HG03060 (cell line): ENCODE measurements around the gene MYO15A.

Source experiments
- ATAC-seq: cut with Tn5 transposase; IDR thresholded peaks from one replicate; pipeline ENCODE4 v1.9.1; 2021; ENCODE audit warnings: low read depth, moderate number of reproducible peaks; ENCODE audit not compliant: unreplicated experiment

Gene MYO15A

DNA sequence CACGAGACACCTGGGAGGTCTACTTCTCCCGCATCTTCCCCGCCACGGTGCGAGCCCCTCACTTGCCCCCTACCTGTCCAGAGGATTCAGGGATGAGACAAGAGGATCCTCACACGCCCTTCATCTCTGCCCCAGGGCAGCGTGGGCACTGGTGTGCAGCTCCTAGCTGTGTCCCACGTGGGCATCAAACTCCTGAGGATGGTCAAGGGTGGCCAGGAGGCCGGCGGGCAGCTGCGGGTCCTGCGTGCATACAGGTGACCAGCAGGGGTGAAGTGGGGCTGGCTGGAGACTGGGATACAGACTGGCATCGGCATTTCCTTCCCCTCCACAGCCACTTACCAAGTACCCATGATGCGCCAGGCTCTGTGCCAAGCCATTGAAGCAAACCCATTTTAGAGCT lies 46.6 kb downstream of the MYO15A start:
- ATAC-seq = no peak

DNA sequence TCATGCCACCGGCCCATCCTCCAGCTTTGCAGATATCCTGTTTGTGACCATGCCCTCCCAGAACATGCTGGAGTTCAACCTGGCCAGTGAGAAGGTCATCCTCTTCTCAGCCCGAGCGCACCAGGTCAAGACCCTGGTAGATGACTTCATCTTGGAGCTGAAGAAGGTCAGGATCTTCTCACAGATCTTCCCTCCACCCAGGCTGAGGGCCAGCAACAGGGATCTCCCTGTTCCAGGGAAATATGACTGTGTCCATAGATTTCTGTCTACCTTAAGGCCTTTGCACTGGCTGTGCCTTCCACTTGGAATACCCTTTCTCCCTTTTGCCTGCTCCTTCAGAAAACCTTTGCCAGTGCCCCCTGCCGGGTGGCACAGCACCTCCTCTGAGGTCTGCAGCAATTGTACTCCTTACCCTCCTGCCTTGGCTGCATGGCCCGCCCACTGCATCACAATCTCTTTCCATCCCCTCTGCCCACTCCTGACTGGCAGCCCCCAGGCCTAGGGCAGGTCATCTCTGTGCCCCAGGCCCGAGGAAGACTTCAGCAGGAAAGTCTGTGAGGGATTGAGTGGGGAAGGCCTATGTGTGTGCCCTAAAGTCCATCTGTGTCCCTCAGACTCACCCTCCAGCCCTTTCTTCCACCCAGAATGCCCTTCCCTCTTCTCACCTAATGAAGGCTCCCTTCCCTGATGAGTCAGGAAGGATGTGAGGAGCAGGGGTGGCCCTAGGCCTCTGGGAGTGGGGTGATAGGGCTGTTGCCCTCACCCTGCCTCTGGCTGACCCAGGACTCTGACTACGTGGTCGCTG lies 47.8 kb downstream of the MYO15A start:
- no peak for ATAC-seq

DNA sequence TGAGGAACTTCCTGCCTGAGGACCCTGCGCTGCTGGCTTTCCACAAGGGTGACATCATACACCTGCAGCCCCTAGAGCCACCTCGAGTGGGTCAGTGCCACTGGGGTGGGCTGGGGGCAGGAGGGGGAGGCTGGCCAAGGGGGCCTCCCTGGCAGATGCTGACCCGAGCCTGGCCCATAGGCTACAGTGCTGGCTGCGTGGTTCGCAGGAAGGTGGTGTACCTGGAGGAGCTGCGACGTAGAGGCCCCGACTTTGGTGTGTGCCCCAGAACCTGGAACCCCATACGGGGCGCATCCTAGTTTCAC lies 48.4 kb downstream of the MYO15A start:
- no peak for ATAC-seq

DNA sequence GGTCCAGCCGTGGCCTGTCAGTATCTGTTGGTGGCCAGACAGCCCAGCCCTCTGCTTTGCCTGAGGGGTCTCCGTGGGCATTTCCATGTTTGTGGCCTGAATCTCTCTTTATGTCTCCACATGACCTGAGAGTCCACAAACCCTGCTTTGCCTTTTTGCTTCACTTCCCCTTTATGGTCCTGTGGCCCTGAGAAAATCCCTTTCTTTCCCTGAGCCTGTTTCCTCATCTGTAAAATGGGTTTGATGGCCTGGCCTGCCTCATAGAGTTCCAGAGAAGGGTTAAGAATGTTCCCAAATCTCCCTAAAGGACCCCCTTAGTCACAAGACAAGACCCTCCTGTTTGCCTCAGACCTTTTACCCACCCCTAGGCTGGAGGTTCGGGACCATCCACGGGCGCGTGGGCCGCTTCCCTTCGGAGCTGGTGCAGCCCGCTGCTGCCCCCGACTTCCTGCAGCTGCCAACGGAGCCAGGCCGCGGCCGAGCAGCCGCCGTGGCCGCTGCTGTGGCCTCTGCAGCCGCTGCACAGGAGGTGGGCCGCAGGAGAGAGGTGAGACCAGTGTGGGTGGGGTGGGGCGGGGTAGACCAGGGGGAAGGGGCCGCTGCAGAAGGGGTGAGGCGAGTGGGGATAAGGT lies 48.9 kb downstream of the MYO15A start:
- no peak for ATAC-seq

DNA sequence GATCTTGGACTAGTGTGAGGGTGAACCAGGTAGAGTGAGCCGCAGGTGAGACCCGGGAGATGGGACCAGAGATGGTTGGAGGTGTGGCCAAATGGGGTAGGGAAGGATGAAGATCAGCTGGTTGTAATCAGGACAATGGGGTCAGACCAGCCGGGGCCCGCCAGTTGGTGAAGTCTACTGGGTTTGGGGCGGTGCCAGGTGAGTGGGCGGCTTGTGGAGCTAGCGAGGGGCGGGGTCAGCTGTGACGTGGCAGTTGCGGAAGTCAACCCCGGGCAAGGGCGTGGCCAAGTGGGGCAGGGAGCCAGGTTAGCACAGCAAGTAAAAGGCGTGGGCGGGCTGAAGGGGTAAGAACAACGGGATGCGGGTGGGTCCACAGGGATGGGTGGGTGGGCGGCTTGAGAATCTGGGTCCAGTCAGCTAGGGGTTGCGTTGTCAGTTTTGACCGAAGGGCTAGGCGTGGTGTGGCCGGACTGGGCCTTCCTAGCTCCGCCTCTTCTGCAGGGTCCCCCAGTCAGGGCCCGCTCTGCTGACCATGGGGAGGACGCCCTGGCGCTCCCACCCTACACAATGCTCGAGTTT lies 49.6 kb downstream of the MYO15A start:
- no peak for ATAC-seq

DNA sequence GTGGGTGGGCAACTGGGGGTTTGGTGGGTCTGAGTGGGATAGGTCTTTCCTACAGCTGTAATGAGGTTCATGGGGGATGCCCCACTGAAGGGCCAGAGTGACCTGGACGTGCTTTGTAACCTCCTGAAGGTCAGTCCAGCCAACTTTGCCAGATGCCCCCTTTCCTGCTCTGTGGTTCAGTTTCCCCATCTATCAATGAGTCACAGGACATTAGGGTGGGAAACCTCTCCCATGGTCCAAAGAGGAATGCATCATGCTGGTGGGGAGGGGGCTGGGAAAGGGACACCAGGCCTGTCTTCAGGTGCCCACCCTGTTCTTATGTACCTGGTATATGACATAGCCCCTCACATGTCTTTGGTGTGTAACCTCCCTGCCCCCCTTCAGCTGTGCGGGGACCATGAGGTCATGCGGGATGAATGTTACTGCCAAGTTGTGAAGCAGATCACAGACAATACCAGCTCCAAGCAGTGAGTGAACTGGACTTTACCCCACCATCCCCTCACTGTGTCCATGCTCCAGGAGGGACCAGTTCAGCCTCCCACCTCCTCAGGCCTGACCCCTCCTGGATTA lies 51.1 kb downstream of the MYO15A start:
- ATAC-seq = no peak

DNA sequence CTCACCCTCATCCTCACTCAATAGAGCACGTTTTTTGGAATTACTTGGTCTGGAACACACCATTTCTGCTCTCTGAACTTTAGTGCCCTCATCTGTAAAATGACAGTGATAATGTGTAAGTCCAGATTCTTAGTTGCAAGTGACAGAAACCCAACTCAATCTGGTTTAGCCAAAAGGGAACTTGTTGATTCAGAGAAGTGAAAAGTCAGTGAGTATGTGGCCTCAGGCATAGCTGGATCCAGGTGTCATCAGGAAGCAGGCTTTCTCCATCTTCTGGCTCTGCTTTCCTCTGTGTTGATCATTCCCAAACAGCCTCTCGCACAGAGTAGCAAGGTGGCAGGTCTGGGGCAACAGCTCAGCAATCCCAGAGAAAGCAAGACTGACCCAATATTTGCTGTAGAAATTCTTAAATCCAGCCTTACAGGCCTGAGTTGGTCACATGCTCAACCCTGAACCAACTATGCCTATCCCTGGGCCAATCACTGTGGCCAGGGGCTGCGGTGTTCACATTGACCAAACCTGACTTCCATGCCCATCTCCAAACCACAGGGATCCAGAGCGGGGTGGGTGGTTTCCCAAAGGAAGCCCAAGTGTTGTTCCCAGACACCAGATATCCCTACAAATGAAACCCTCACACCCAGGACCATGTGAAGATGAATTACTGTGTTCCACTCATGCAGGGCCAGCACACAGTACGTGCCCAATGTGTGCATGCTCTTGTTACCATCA lies 51.7 kb downstream of the MYO15A start:
- ATAC-seq = no peak

DNA sequence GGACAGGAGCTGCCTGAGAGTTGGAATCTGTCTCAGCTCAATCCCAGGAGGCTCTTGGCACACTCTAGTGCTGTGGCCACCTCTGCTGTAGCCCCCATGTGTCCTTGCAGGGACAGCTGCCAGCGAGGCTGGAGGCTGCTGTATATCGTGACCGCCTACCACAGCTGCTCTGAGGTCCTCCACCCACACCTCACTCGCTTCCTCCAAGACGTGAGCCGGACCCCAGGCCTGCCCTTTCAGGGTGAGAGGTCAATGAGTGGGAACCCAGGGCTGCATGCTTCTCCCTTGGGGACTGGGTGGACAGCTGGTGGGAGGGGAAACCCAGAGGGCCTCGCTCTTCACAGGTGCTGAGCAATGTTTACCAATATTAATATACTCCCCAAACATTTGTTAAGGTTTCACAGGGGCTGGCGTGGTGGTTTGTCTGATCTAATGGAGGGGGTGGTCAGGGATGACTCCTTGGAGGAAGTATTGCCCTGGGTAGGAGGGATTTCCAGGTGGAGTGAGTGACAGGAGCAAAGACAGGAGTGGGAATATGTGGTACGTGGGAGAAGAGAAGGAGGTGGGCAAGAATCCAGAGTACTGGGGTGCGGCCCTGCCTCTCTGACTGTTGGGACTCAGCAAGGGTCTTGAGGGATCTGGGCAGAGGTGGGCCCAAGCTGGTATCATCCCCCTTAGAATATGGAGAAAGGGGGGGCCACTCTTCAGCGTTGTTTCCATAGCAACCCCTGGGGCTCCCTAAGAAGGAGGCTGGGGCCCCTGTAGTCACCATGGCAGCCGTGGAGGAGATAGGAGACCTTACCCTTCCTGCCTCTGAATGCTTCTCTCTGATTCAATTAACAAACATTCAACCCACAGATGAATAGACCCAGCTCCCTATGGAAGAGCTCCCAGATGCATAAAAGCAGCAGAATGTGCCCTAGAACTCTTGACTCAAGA lies 52.9 kb downstream of the MYO15A start:
- peak; percentile 57 for ATAC-seq

DNA sequence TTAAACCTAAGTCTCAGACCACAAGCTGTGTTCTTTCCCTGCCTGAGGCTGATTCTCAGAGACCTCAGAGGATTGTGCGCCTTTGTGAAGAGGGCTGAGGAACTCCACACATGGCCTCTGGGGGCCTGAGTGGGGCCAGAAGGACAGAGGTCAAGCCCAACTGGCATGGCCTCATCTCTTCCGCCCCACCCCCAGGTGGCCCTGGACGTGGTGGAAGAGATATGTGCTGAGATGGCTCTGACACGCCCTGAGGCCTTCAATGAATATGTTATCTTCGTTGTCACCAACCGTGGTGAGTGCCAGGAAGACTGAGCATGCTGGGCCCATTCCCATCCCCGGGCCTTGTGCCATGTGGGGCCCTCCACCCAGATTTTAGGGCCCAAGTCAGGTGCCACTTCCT lies 55.0 kb downstream of the MYO15A start:
- no peak for ATAC-seq

DNA sequence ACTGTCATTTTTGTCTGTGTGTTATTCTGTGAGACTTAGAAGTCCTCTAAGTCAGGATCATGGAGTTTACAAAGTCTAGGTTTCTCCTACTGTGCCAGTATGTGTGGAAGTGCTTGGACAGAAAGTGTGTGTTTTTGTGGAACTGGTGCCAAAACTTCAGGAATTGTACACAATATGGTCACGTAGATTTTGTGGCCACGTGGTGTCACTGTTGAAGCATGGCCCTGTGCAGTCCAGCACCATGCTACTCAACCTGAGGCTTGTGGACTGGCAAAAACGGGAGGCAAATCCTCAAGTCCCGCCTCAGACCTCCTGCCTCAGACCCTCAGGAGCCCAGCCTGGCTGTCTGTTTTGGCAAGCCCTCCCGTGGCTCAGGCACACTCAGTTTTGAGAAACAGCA lies 58.3 kb downstream of the MYO15A start:
- no peak for ATAC-seq

DNA sequence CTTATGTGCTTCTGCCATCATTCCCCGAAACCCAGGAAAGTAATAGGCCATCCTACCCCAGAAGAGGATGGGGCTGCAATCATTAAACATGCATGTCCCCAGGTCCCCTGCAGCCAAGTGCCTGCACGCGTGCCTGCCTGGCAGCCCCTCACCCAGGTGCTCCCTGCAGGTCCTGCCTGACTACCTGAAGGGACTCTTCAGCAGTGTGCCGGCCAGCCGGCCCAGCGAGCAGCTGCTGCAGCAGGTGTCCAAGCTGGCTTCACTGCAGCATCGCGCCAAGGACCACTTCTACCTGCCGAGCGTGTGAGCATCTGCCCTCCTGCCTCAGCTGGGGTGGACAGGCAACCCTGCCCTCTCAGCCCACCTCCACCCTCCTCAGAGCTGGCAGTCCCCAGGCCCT lies 58.9 kb downstream of the MYO15A start:
- no peak for ATAC-seq

DNA sequence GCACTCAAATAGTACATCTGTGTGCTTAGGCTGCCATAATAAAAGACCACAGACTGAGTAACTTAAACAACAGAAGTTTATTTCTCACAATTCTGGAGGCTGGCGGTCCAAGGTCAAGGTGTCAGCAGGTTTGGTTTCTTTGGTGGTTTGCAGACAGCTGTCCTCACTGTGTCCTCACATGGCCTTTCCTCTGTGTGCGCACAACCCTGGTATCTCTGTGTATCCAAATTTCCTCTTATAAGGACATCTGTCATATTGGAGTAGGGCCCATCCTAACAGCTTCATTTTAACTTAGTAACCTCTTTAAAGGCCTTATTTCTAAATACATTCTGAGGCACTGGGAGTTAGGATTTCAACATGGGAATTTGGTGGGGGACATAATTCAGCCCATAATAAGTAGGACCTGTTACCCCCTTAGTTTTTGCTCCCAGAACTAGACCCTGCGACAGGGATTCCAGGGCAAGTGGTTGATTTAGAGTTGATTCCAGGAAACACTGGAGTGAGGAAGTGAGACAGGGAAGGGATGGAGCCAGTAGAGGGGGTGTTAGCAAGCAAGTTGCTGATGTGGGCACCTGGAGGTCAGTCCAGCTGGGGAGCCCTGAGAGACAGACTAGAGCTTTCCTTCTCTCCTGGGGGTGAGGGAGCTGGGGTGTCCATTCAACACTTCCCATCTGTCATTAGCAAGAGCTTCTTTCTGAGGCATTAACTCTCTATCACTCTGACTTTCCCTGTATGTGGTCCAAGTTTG lies 64.1 kb downstream of the MYO15A start:
- no peak for ATAC-seq

DNA sequence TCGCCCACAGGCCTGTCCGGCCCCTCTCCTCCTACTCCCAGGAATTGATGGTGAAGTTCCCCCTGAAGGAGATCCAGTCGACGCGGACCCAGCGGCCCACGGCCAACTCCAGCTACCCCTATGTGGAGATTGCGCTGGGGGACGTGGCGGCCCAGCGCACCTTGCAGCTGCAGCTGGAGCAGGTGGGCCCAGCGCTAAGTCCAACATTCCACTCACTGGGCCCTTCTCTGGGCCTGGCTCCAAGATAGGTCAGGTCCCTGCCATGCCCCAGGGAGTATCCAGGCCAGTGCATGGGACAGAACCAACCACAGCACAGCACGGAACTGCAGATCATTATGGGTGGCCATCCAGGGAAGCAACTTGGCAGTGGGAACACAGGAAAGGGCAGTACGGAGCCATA lies 65.2 kb downstream of the MYO15A start:
- ATAC-seq = no peak

DNA sequence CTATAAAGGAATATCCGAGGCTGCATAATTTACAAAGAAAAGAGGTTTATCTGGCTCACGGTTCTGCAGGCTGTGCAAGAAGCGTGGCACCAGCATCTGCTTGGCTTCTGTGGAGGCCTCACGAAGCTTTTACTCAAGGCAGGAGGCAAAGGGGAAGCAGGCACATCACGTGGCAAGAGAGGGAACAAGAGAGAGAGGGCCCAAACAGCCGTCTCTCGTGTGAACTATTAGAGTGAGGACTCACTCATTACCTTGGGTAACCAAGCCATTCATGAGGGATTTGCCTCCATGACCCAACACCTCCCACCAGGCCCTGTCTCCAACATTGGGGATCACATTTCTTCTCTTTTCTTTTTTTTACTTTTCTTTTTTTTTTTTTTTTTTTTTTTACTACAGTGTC lies 67.6 kb downstream of the MYO15A start:
- no peak for ATAC-seq

DNA sequence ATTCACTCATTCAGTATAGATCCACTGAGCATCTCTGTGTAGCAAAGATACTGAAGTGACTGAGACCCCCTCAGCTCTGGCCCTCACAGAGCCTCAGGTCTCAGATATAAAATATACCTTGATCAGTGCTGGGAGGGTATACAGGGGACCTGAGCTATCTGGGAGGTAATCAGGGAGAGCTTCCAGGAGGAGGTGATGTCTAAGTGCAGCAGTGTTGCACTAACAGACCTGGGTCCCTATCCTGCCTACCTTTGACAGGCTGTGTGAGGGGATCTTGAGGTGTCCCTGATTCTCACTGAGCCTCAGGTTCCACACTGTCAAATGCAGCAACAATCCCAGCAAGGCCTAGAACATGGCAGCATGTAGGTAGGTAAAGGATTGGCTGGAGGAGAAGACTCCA lies 68.6 kb downstream of the MYO15A start:
- ATAC-seq = no peak

DNA sequence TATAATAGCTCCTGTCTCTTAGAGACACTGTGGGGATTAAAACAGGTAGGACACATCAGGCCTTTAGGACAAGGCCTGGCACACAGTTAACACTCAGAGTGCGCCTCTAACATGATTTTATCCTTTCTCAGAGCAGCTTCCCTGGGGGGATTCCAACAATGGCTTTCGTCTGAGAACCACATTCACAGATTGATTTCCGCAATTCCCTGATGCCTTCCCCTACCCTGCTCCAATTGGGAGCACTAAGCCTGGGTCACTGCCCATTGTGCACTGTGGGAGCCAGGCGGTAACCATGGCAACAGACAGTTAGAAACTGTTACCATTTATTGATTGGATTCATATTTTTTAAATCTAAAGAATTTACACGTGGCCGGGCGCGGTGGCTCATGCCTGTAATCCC lies 69.2 kb downstream of the MYO15A start:
- ATAC-seq = no peak

DNA sequence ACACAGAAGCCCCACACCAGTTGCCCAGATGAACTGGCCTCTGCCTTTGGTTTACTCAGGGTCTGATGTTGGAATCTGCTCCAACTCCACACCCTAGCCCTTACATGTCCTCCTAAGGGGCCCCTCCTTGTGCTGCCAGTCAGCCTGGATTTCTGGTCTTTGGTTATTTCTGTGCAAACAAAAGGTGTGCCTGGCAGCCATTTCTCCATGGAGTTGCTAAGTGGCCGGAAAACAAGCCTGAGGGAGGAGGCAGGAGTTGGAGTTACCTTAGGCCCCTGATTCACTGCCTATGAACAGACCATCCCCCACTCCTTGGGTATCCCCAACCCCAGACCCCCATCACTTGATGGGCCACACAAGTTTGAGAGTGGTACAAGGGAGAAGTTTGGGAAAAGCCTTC lies 70.6 kb downstream of the MYO15A start:
- ATAC-seq = no peak

DNA sequence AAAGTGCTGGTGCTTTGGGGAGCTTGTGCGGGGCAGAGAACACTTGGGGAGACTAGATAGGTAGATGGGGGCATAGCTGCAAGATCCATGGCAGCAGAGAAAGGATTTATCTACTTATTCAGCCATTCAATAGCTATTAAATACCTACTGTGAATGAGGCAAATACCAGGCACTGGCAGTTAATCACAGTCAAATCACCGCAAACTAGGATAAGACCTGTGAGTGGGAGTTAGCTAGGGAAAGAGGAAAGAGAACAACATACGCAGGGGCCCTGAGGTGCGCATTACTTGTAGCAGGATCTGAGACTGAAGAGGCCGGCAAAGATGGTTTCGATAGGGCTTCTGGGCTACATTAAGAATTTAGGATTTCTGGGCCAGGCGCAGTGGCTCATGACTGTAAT lies 71.2 kb downstream of the MYO15A start:
- ATAC-seq = no peak

DNA sequence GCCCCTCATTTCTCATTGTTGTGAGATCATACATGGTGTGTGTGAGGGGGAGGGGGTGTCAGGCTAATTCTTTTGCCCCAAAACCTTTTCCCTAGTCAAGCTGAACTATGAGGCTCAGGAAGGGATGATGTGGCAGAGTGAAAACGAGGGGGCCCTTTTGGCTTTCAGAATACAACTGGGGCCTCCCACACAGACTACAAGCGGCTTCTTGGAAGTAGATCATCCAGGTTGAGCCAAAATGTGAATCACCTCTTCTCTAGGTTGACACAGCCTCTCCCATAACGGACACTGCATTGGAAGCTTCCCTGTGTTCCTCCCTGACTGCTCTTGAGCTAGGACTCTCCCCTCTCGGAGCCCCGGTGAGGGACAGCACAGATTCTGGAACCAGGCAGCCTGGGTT lies 72.8 kb downstream of the MYO15A start:
- ATAC-seq = no peak
